ENCODE results near the gene NDP. TPM values are rescaled to one million over a fixed set of nuclear protein-coding genes. Genes with fewer than 3 reads are reported as not detected.

The NDP gene
- total and polyA plus RNA-seq, 4 donors, result 1.3 to 3.7 TPM; not detected in 2

DNA sequence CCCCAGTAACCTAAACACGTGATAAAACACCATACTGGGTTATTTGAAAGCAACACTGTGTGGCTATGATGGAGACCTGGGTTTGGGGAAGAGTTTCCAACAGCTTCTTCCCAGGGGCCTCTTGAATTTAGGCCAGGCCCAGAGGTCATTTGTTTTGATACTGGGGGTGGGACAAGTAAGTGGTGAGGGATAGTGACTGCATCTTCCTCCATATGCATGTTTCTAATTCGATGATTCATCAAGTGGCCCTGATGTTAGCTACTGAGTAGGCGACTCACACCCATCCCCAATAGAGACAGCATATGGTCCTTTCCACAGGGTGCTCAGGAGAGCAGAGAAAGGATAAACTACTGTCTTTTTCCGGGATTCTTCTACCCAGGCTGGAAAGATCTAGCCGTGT is 2.7 kb downstream of the NDP start:
- 71 to 95% methylated on average over 5 of the region's 5 CpGs for WGBS, 2 donors

DNA sequence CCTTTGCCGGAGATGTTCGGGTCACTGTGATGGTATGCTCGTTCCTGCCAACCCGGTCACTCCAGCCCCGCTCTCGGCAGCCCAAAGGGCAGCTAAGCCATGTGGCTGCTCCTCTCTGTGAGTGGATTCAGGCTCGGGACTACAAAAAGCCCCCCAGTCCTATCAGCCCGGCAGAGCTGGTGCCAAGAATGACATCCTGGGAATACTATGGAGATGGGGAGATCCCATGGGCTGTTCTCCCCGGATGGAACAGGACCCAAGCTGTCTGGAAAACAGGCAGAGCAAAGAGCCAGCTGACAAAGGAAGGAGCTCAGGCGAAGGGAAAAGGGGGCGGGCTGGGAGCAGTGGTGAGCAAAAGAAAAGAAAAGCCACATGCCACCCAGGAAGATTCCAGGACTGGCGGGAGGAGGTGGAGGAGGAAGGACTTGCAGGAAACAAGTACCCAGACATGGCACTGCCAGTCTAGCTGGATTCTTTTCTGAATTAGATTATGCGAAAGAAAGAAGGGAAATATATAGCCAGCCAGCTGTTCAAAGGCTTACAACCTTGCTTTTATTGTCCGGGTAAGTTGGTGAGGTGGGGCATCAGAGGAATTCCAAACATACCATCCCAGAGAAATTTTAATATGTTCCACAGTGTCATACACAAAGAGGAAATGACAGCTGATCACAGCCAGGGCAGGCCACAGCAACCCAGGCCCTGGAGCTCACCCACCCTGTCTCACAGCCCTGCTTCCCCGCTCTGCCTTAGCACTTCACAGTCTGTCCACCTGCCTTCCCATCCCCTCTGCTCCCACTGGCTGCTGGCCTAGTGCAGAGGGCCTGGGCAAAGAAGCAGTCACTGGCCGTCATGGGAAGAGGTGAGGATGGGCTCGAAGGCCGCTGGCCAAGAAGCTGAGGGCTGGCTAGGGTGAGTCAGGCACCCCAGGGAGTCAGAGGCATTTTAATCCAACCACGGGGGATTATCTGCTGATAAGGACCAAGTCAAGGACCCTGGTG is 3.4 kb downstream of the NDP start:
- Histone ChIP-seq H3K4me1 (ENCODE audit: control insufficient read depth in 5 of 5, insufficient read depth in 5 of 5, low read length in 5 of 5) (peaks cover 0 to 4% (median 0%) of the 10 kb centered on the region in 5 donors), H3K36me3 (ENCODE audit: control insufficient read depth in 4 of 4, insufficient read depth in 4 of 4, low read length in 4 of 4) (no peaks in the 10 kb centered on the region), H3K4me3 (no peak overlapping the region), H3K27me3 (ENCODE audit: control insufficient read depth in 3 of 3, insufficient read depth in 3 of 3, low read length in 2 of 3) (peaks cover 0 to 63% (median 31%) of the 10 kb centered on the region in 3 donors), H3K9me3 (ENCODE audit: control insufficient read depth in 4 of 4, insufficient read depth in 3 of 4, low read length in 3 of 4) (no peaks in the 10 kb centered on the region), H3K27ac (ENCODE audit: low read depth in 1 of 2, low read length in 1 of 2) (no peak overlapping the region), H3K9ac (ENCODE audit: insufficient read depth in 1 of 2, low read length in 2 of 2) (no peak overlapping the region)
- ATAC-seq (ENCODE audit: insufficient read depth, low FRiP score), result no peak
- 64 to 89% methylated on average over 17 to 19 of the region's 19 CpGs for WGBS, 2 donors
- TF ChIP-seq, protein P1, sequence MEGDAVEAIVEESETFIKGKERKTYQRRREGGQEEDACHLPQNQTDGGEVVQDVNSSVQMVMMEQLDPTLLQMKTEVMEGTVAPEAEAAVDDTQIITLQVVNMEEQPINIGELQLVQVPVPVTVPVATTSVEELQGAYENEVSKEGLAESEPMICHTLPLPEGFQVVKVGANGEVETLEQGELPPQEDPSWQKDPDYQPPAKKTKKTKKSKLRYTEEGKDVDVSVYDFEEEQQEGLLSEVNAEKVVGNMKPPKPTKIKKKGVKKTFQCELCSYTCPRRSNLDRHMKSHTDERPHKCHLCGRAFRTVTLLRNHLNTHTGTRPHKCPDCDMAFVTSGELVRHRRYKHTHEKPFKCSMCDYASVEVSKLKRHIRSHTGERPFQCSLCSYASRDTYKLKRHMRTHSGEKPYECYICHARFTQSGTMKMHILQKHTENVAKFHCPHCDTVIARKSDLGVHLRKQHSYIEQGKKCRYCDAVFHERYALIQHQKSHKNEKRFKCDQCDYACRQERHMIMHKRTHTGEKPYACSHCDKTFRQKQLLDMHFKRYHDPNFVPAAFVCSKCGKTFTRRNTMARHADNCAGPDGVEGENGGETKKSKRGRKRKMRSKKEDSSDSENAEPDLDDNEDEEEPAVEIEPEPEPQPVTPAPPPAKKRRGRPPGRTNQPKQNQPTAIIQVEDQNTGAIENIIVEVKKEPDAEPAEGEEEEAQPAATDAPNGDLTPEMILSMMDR (IDR thresholded peaks at IDR 0.05; ENCODE audit: control extremely low read depth, extremely low read depth), result no peak
- DNase-seq, result no peak

More for the DNA sequence above, 2.7 kb downstream of the NDP start:
- H3K4me1 ChIP-seq (ENCODE audit: control insufficient read depth in 5 of 5, insufficient read depth in 5 of 5, low read length in 5 of 5), result peaks cover 0 to 4% (median 0%) of the 10 kb centered on the region in 5 donors
- ATAC-seq (ENCODE audit: insufficient read depth, low FRiP score) (no peak), DNase-seq (no peak)
- no peaks in the 10 kb centered on the region for H3K9me3 ChIP-seq (ENCODE audit: control insufficient read depth in 4 of 4, insufficient read depth in 3 of 4, low read length in 3 of 4)
- TF ChIP-seq, protein P1 (IDR thresholded peaks at IDR 0.05; ENCODE audit: control extremely low read depth, extremely low read depth), result no peak
- no peaks in the 10 kb centered on the region for H3K36me3 ChIP-seq (ENCODE audit: control insufficient read depth in 4 of 4, insufficient read depth in 4 of 4, low read length in 4 of 4)
- peaks cover 0 to 68% (median 32%) of the 10 kb centered on the region in 3 donors for H3K27me3 ChIP-seq (ENCODE audit: control insufficient read depth in 3 of 3, insufficient read depth in 3 of 3, low read length in 2 of 3)
- no peak overlapping the region for H3K27ac ChIP-seq (ENCODE audit: low read depth in 1 of 2, low read length in 1 of 2)
- no peak overlapping the region for H3K9ac ChIP-seq (ENCODE audit: insufficient read depth in 1 of 2, low read length in 2 of 2)
- no peak overlapping the region for H3K4me3 ChIP-seq

DNA sequence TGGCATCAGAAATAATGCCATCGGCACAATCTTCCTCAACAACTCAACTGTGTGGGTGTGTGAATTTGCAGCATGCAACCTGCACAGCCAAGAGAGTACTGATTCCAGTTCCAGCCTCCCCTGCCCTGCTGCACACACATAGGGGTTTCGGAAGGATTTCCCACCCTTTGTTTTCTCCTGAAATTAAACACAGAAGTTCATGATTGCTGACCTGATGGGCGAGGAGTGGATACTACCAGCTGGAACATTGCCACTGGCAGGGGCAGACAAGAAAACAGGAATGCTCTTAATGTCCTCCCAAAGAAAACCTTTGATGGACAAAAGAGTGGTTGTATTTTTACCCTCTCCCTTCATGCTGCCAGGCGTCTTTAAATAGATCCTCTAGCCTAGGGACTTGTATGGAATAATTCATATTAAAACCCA is 4.8 kb downstream of the NDP start:
- DNase-seq (no peak), ATAC-seq (ENCODE audit: insufficient read depth, low FRiP score) (no peak)
- no peak overlapping the region for H3K9ac ChIP-seq (ENCODE audit: insufficient read depth in 1 of 2, low read length in 2 of 2)
- no peaks in the 10 kb centered on the region for H3K36me3 ChIP-seq (ENCODE audit: control insufficient read depth in 4 of 4, insufficient read depth in 4 of 4, low read length in 4 of 4)
- H3K27me3 ChIP-seq (ENCODE audit: control insufficient read depth in 3 of 3, insufficient read depth in 3 of 3, low read length in 2 of 3), result peaks cover 8 to 52% (median 32%) of the 10 kb centered on the region in 3 donors
- H3K4me1 ChIP-seq (ENCODE audit: control insufficient read depth in 5 of 5, insufficient read depth in 5 of 5, low read length in 5 of 5), result peaks cover 0 to 4% (median 0%) of the 10 kb centered on the region in 5 donors
- H3K4me3 ChIP-seq, result no peak overlapping the region
- TF ChIP-seq, protein P1 (IDR thresholded peaks at IDR 0.05; ENCODE audit: control extremely low read depth, extremely low read depth), result no peak
- WGBS, 2 donors, result 70 to 94% methylated on average over 4 of the region's 4 CpGs
- no peaks in the 10 kb centered on the region for H3K9me3 ChIP-seq (ENCODE audit: control insufficient read depth in 4 of 4, insufficient read depth in 3 of 4, low read length in 3 of 4)
- H3K27ac ChIP-seq (ENCODE audit: low read depth in 1 of 2, low read length in 1 of 2), result no peak overlapping the region

All from lung (tissue), 12 donors.